ENCODE data around the gene HRAS. TPM values are rescaled to one million over a fixed set of nuclear protein-coding genes. Genes with fewer than 3 reads are reported as not detected.

Gene HRAS
- total RNA-seq, 2 donors from 2014 or later: 33.6 to 83.5 TPM

GRCh38 chr11:507727-508515 lies 27.5 kb downstream of the HRAS start:
- Mint-ChIP-seq H3K4me1 (ENCODE audit: low read depth in 2 of 2) (peaks cover 10 to 11% of the 10 kb centered on the region in 2 donors), H3K9me3 (no peaks in the 10 kb centered on the region), H3K27me3 (no peaks in the 10 kb centered on the region), H3K27ac (no peak overlapping the region), H3K36me3 (no peaks in the 10 kb centered on the region), H3K4me3 (peak overlapping the region; percentile 93)
- DNase-seq (ENCODE audit: low spot score) (no peak), ATAC-seq (no peak)

- peak within 1 kb of the TSS; percentile 98 to 99 for H3K27ac Mint-ChIP-seq
- peak within 1 kb of the TSS; percentile 93 for H3K4me3 Mint-ChIP-seq
- no peaks in the 10 kb centered on the region for H3K27me3 Mint-ChIP-seq
- peaks cover 10 to 11% of the 10 kb centered on the region in 2 donors for H3K4me1 Mint-ChIP-seq (ENCODE audit: low read depth in 2 of 2)
- DNase-seq (ENCODE audit: low spot score) (peak; percentile 99), ATAC-seq (peak; percentile 93 to 94)
- no peaks in the 10 kb centered on the region for H3K36me3 Mint-ChIP-seq
- H3K9me3 Mint-ChIP-seq: no peaks in the 10 kb centered on the region
Measured at GRCh38 chr11:506995-507726, 28.2 kb downstream of the HRAS start, which contains the start of gene RNH1. TSS of gene RNH1 (minus strand) at chr11:507242. CDS start at chr11:502162, 5,080 bp downstream.

- peak; percentile 89 to 91 for ATAC-seq
- H3K4me1 Mint-ChIP-seq (ENCODE audit: low read depth in 2 of 2): peaks cover 10 to 11% of the 10 kb centered on the region in 2 donors
Measured at GRCh38 chr11:506238-506994, 29.0 kb downstream of the HRAS start.

DNA sequence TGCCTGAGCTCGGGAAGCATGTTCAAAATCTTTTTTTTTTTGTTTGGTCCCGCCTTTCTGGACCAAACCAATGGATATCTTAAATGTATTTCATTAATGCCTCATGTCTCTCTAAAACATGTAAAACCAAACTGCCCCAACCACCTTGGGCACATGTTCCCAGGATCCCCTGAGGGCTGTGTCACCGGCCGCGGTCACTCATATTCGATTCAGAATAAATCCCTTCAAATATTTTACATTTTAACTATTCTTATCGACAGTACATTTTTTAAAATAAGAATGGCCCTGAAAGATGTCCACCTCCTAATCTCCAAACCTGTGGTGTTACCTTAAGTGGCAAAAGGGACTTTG lies 30.4 kb downstream of the HRAS start:
- Mint-ChIP-seq H3K27ac (peak overlapping the region; percentile 44 to 53), H3K9me3 (no peaks in the 10 kb centered on the region), H3K4me1 (ENCODE audit: low read depth in 2 of 2) (peaks cover 10 to 14% of the 10 kb centered on the region in 2 donors), H3K27me3 (no peaks in the 10 kb centered on the region), H3K4me3 (peak overlapping the region; percentile 93), H3K36me3 (no peaks in the 10 kb centered on the region)
- ATAC-seq (no peak), DNase-seq (ENCODE audit: low spot score) (no peak)

More at GRCh38 chr11:506238-506994, 29.0 kb downstream of the HRAS start:
- Mint-ChIP-seq H3K4me3 (peak overlapping the region; percentile 93), H3K27me3 (no peaks in the 10 kb centered on the region), H3K27ac (peak overlapping the region; percentile 98 to 99), H3K36me3 (no peaks in the 10 kb centered on the region), H3K9me3 (no peaks in the 10 kb centered on the region)
- peak; percentile 99 for DNase-seq (ENCODE audit: low spot score)

- Mint-ChIP-seq H3K27me3 (no peaks in the 10 kb centered on the region), H3K27ac (peak overlapping the region in 1 of 2 donors; percentile 53)
- DNase-seq (ENCODE audit: low spot score): peak; percentile 31
Measured at GRCh38 chr11:504053-504993, 31.1 kb downstream of the HRAS start.

GRCh38 chr11:503179-503981 lies 32.0 kb downstream of the HRAS start:
- Mint-ChIP-seq H3K36me3 (no peaks in the 10 kb centered on the region), H3K27me3 (no peaks in the 10 kb centered on the region), H3K27ac (no peak overlapping the region), H3K4me3 (no peak overlapping the region), H3K9me3 (no peaks in the 10 kb centered on the region), H3K4me1 (ENCODE audit: low read depth in 2 of 2) (peaks cover 10 to 12% of the 10 kb centered on the region in 2 donors)
- DNase-seq (ENCODE audit: low spot score) (no peak), ATAC-seq (no peak)

More at GRCh38 chr11:504053-504993, 31.1 kb downstream of the HRAS start:
- no peak for ATAC-seq
- peaks cover 10 to 12% of the 10 kb centered on the region in 2 donors for H3K4me1 Mint-ChIP-seq (ENCODE audit: low read depth in 2 of 2)
- H3K4me3 Mint-ChIP-seq: peak overlapping the region; percentile 93
- H3K9me3 Mint-ChIP-seq: no peaks in the 10 kb centered on the region
- H3K36me3 Mint-ChIP-seq: no peaks in the 10 kb centered on the region

DNA sequence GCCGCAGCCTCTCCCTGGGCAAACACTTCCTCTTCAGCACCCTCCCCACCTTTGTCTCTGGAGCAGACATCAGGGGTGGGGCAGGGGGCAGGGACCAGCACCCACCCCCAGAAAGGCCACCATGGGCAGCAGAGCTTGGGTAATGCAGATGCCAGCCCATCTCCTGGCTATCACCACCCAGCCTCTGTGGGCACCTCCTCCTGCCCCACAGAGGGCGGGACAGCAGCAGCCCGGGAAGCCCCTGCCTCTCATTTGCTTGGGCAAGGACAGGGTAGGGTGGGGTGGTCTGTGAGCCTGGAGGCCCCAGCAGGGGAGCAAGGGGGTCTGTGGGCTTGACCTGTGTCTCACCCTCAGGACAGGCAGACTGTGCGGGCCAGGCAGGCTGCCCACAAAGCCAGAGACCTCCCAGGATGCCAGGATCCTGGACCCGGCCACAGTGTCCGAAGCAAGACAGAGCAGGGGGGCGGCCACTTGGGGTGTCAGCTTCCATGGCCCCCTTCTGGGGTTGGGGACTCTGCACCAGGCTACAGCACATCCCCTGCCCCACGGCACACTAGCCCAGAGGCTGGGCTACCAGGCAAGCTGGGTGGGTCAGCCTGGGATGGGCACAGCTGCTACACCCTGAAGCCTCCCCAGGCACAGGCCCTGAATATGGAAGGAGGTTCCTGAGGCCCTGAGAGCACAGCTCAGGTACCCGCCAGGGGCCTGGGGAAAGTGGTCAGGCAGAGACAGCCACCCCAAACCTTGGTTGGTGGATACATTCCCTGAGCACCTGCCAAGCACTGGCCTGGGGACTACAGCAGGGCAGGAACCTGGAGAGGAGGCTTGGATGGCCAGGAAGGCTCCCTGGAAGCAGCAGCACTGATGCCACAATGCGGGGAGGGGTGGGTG lies 32.8 kb downstream of the HRAS start:
- Mint-ChIP-seq H3K27ac (no peak overlapping the region), H3K27me3 (no peaks in the 10 kb centered on the region), H3K9me3 (no peaks in the 10 kb centered on the region), H3K4me3 (no peak overlapping the region), H3K36me3 (peaks cover 4% of the 10 kb centered on the region), H3K4me1 (ENCODE audit: low read depth in 2 of 2) (peaks cover 13 to 15% of the 10 kb centered on the region in 2 donors)
- no peak for DNase-seq (ENCODE audit: low spot score)
- ATAC-seq: no peak

GRCh38 chr11:501683-502287 lies 33.6 kb downstream of the HRAS start:
- Mint-ChIP-seq H3K27me3 (no peaks in the 10 kb centered on the region), H3K4me3 (no peak overlapping the region), H3K4me1 (ENCODE audit: low read depth in 2 of 2) (peaks cover 16 to 21% of the 10 kb centered on the region in 2 donors), H3K27ac (no peak overlapping the region), H3K36me3 (peaks cover 8% of the 10 kb centered on the region), H3K9me3 (no peaks in the 10 kb centered on the region)
- ATAC-seq: no peak
- no peak for DNase-seq (ENCODE audit: low spot score)

GRCh38 chr11:501001-501682 lies 34.2 kb downstream of the HRAS start:
- no peak overlapping the region for H3K4me3 Mint-ChIP-seq
- ATAC-seq (no peak), DNase-seq (ENCODE audit: low spot score) (peak; percentile 51)
- H3K9me3 Mint-ChIP-seq: no peaks in the 10 kb centered on the region
- H3K4me1 Mint-ChIP-seq (ENCODE audit: low read depth in 2 of 2): peaks cover 13 to 17% of the 10 kb centered on the region in 2 donors
- no peak overlapping the region for H3K27ac Mint-ChIP-seq
- no peaks in the 10 kb centered on the region for H3K27me3 Mint-ChIP-seq
- peaks cover 8% of the 10 kb centered on the region for H3K36me3 Mint-ChIP-seq

GRCh38 chr11:499201-500076 lies 35.9 kb downstream of the HRAS start:
- peaks cover 6 to 12% of the 10 kb centered on the region in 2 donors for H3K4me1 Mint-ChIP-seq (ENCODE audit: low read depth in 2 of 2)
- no peaks in the 10 kb centered on the region for H3K9me3 Mint-ChIP-seq
- H3K36me3 Mint-ChIP-seq: peaks cover 14% of the 10 kb centered on the region
- ATAC-seq: no peak
- H3K27me3 Mint-ChIP-seq: no peaks in the 10 kb centered on the region
- no peak for DNase-seq (ENCODE audit: low spot score)
- no peak overlapping the region for H3K27ac Mint-ChIP-seq
- no peak overlapping the region for H3K4me3 Mint-ChIP-seq

Data from natural killer cell treated with Interleukin-12 subunit alpha and Interleukin-12 subunit beta and Interleukin-15 and Interleukin-18, amount 100 ng/mL, for 72 hours (primary cell).